WI38 (cell line): Measurements from ENCODE around the gene PRDM16.

ENCODE experiments used
- H3K4me3 ChIP-seq: 2 replicates; pipeline ENCODE4 v1.5.1; 2011; ENCODE audit warnings: low read depth, mild to moderate bottlenecking, control low read depth, low read length
- TF ChIP-seq, protein P1 (sequence below): IDR thresholded peaks from 2 replicates; pipeline ENCODE4 v1.5.1; 2012; ENCODE audit warnings: low read depth, mild to moderate bottlenecking, control low read depth, low read length

The PRDM16 gene

DNA sequence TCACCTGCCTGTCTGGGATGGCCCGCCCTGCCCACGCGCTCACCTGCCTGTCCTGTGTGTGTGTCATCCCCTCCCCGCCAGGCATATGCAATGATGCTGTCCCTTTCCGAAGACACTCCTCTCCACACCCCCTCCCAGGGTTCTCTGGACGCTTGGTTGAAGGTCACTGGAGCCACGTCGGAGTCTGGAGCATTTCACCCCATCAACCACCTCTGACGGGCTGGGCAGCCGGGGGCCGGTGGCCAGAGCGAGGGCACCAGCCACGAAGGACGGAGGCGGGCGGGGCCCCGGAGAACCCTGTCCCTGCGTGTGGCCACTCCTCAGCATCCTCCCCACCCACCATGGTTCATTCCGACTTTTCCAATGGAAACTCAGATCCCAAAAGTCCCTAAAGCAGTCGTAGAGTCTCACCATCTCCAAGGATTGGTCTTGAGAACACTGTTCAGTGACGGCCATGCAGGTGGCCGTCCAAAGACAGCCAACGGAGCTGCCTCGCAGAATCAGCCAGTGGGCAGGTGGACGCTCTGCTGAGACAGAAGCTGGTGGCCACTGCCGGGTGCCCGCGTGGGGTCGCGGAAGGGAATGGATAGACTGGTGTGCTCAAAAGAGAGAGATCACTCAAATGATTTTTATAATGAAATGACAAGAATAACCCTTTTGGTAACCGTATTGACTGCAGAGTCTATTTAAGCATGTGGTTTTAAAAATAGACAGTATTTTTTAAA is 364.8 kb downstream of the PRDM16 start:
- no peak overlapping the region for H3K4me3 ChIP-seq
- TF ChIP-seq, protein P1, sequence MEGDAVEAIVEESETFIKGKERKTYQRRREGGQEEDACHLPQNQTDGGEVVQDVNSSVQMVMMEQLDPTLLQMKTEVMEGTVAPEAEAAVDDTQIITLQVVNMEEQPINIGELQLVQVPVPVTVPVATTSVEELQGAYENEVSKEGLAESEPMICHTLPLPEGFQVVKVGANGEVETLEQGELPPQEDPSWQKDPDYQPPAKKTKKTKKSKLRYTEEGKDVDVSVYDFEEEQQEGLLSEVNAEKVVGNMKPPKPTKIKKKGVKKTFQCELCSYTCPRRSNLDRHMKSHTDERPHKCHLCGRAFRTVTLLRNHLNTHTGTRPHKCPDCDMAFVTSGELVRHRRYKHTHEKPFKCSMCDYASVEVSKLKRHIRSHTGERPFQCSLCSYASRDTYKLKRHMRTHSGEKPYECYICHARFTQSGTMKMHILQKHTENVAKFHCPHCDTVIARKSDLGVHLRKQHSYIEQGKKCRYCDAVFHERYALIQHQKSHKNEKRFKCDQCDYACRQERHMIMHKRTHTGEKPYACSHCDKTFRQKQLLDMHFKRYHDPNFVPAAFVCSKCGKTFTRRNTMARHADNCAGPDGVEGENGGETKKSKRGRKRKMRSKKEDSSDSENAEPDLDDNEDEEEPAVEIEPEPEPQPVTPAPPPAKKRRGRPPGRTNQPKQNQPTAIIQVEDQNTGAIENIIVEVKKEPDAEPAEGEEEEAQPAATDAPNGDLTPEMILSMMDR, result no peak

GRCh38 chr1:3434406-3435110 is 365.6 kb downstream of the PRDM16 start:
- H3K4me3 ChIP-seq, result no peak overlapping the region
- TF ChIP-seq, protein P1, result no peak

- no peak overlapping the region for H3K4me3 ChIP-seq
- TF ChIP-seq, protein P1, result no peak
These were observed 366.7 kb downstream of the PRDM16 start for GRCh38 chr1:3435666-3436065.

GRCh38 chr1:3436451-3436850 is 367.4 kb downstream of the PRDM16 start:
- H3K4me3 ChIP-seq, result no peak overlapping the region
- TF ChIP-seq, protein P1, result no peak

DNA sequence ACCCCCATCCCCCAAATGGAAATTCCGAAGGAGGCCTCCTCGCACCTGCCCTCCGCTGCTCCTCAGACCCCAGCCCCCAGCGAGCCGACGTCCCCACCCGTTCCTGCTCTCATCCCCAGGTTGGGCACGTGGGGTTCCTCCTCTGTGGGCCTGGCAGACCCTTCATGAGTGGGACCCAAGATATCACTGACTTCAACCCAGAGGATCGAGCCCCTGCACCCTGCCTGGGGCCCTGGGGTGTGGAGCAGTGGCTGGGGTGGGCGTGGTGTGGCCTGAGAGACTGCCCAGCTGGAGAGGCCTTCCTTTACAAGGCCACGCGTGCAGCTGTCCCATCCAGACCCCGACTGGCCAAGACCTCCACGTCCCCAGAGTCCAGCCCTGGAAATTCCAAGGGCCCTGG is 367.9 kb downstream of the PRDM16 start:
- TF ChIP-seq, protein P1, result no peak

DNA sequence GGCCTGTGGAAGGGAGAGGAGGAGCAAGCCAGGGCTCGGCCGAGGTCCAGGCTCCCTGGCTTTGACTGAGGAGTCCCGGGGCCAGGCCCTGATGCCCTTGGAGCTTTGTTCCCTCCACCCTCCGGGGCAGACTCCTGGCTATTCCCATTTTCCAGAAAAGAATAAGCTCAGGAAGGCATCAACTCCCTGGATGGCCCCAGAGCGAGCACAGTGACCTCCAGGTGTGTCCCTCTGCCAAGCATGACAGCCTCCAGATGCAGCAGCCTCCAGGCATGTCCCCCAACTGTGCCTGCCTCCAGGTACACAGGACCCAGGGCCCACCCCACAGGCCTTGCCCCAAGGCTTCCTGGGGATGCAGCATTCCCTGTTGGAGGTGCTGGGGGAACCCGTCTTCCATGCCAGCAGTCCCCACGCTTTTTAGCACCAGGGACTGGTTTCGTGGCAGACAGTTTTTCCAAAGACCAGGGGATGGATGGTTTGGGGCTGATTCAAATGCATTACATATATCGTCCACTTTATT is 369.7 kb downstream of the PRDM16 start:
- TF ChIP-seq, protein P1, result no peak
- no peak overlapping the region for H3K4me3 ChIP-seq

More for the DNA sequence above, 367.9 kb downstream of the PRDM16 start:
- no peak overlapping the region for H3K4me3 ChIP-seq
